HEK293T (cell line): ENCODE data around the gene BMP6.
A peak's percentile ranks its signal among the peaks of the same experiment; 100 is the strongest.

Experiments used
- CTCF ChIA-PET: fragments of 350-600 bp; formaldehyde crosslinking; extraction: SDS; loops from one replicate; lab custom pipeline; 2021; ENCODE audit warnings: antibody characterized with exemption, inconsistent platforms; lab: Yijun Ruan, JAX
- POLR2A ChIA-PET: fragments of 350-600 bp; formaldehyde crosslinking; extraction: SDS; loops from one replicate; lab custom pipeline; 2020; ENCODE audit warnings: antibody characterized with exemption, inconsistent platforms; lab: Yijun Ruan, JAX
- DNase-seq: peaks from one replicate; pipeline ENCODE4 v3.0.0; 2012; ENCODE audit warnings: mixed read lengths; ENCODE audit errors: extremely low spot score
- ARNT ChIP-seq: fragments of 450-650 bp; IDR thresholded peaks from 2 replicates; pipeline ENCODE4 v1.6.1; 2017; ENCODE audit warnings: mild to moderate bottlenecking
- BHLHE40 ChIP-seq: fragments of 450-650 bp; IDR thresholded peaks from 2 replicates; pipeline ENCODE4 v1.6.1; 2016; ENCODE audit warnings: mild to moderate bottlenecking, moderate library complexity, borderline replicate concordance
- CTBP1 ChIP-seq: fragments of 450-650 bp; IDR thresholded peaks from 2 replicates; pipeline ENCODE4 v1.6.1; 2016; ENCODE audit warnings: borderline replicate concordance
- ELF4 ChIP-seq: fragments of 450-650 bp; IDR thresholded peaks from 2 replicates; pipeline ENCODE4 v1.6.1; 2017; ENCODE audit warnings: antibody characterized with exemption
- FOXA1 ChIP-seq: fragments of 450-650 bp; IDR thresholded peaks from 2 replicates; pipeline ENCODE4 v1.6.1; 2016; ENCODE audit warnings: mild to moderate bottlenecking
- FOXK2 ChIP-seq: fragments of 450-650 bp; IDR thresholded peaks from 2 replicates; pipeline ENCODE4 v1.6.1; 2016; ENCODE audit warnings: mild to moderate bottlenecking
- FOXM1 ChIP-seq: fragments of 450-650 bp; IDR thresholded peaks from 2 replicates; pipeline ENCODE4 v1.6.1; 2017; ENCODE audit warnings: mild to moderate bottlenecking, borderline replicate concordance
- HDGF ChIP-seq: fragments of 450-650 bp; IDR thresholded peaks from 2 replicates; pipeline ENCODE4 v1.6.1; 2017; ENCODE audit warnings: antibody characterized with exemption, borderline replicate concordance
- L3MBTL2 ChIP-seq: fragments of 450-650 bp; conservative IDR thresholded peaks from 2 replicates; pipeline ENCODE4 v1.6.1; 2016; ENCODE audit warnings: mild to moderate bottlenecking
- LEF1 ChIP-seq: fragments of 450-650 bp; IDR thresholded peaks from 2 replicates; pipeline ENCODE4 v1.6.1; 2017; ENCODE audit warnings: mild to moderate bottlenecking, borderline replicate concordance
- NFRKB ChIP-seq: fragments of 450-650 bp; IDR thresholded peaks from 2 replicates; pipeline ENCODE4 v1.6.1; 2016; ENCODE audit warnings: mild to moderate bottlenecking, moderate library complexity
- PKNOX1 ChIP-seq: fragments of 450-650 bp; IDR thresholded peaks from 2 replicates; pipeline ENCODE4 v1.6.1; 2016
- SP1 ChIP-seq: fragments of 450-650 bp; IDR thresholded peaks from 2 replicates; pipeline ENCODE4 v1.6.1; 2017
- SUZ12 ChIP-seq: fragments of 450-650 bp; IDR thresholded peaks from 2 replicates; pipeline ENCODE4 v1.6.1; 2016; ENCODE audit warnings: mild to moderate bottlenecking
- TARDBP ChIP-seq: fragments of 450-650 bp; IDR thresholded peaks from 2 replicates; pipeline ENCODE4 v1.6.1; 2016
- ZNF384 ChIP-seq: fragments of 450-650 bp; IDR thresholded peaks from 2 replicates; pipeline ENCODE4 v1.6.1; 2016

Gene BMP6

GRCh38 chr6:7910654-7911344, 184.9 kb downstream of the BMP6 start, which contains the start of gene TXNDC5:
Gene TXNDC5, minus strand, starts transcription at chr6:7910788. Its CDS starts 12 bp downstream, at chr6:7910776.
- ChIA-PET POLR2A (interaction anchor here (1.0 to 1.7 kb wide), 5 partner anchors 183 to 238 kb away, joined by 3 to 10 read pairs (median 4); partner anchors contain the start of gene EEF1E1), CTCF (interaction anchor here (0.9 kb wide), 1 partner anchor 185 kb away, joined by 3 read pairs; the partner anchor contains the start of gene BMP6)
- peak; percentile 88 for DNase-seq
- TF ChIP-seq L3MBTL2 (peak; percentile 89), FOXM1 (peak; percentile 19; the same call in 1 of the 2 replicates), LEF1 (no peak)

GRCh38 chr6:7911345-7911725, 185.4 kb downstream of the BMP6 start:
- DNase-seq = no peak
- no peak for TF ChIP-seq CTBP1
- TF ChIP-seq PKNOX1 = no peak
- TF ChIP-seq NFRKB = no peak
- no peak for TF ChIP-seq FOXM1
- no peak for TF ChIP-seq SP1
- TF ChIP-seq ARNT = no peak
- TF ChIP-seq FOXA1 = no peak
- TF ChIP-seq L3MBTL2 = no peak
- TF ChIP-seq TARDBP = no peak
- POLR2A ChIA-PET = interaction anchor here (1.2 to 1.3 kb wide), 3 partner anchors 28 to 191 kb away, joined by 3 to 4 read pairs (median 3); partner anchors contain the start of gene EEF1E1
- CTCF ChIA-PET = interaction anchor here (0.9 kb wide), 1 partner anchor 186 kb away, joined by 3 read pairs; the partner anchor contains the start of gene BMP6

- CTCF ChIA-PET = no interaction called here
- POLR2A ChIA-PET = interaction anchor here (1.2 to 1.3 kb wide), 3 partner anchors 28 to 190 kb away, joined by 3 to 4 read pairs (median 3); partner anchors contain the start of gene EEF1E1
- TF ChIP-seq ELF4 = no peak
- TF ChIP-seq L3MBTL2 = no peak
- no peak for DNase-seq
These were observed 186.1 kb downstream of the BMP6 start for GRCh38 chr6:7912024-7912423.

GRCh38 chr6:7912736-7913517, 187.0 kb downstream of the BMP6 start:
- TF ChIP-seq SP1 = no peak
- DNase-seq = no peak
- POLR2A ChIA-PET = interaction anchor here (1.3 kb wide), 1 partner anchor 27 kb away, joined by 3 read pairs; no protein-coding TSS in a partner anchor
- CTCF ChIA-PET = no interaction called here

- ChIA-PET POLR2A (no interaction called here), CTCF (no interaction called here)
- DNase-seq = no peak
- TF ChIP-seq ZNF384 (no peak), L3MBTL2 (no peak), PKNOX1 (no peak), ARNT (no peak), SP1 (no peak), ELF4 (no peak), FOXA1 (no peak), BHLHE40 (no peak), NFRKB (no peak), TARDBP (no peak), FOXK2 (no peak), LEF1 (no peak)
These were observed 188.4 kb downstream of the BMP6 start for GRCh38 chr6:7914311-7914710.

- no peak for TF ChIP-seq SUZ12
- TF ChIP-seq NFRKB = no peak
- no peak for TF ChIP-seq ARNT
- no peak for TF ChIP-seq CTBP1
- no peak for TF ChIP-seq SP1
- TF ChIP-seq LEF1 = no peak
- no peak for TF ChIP-seq ELF4
- TF ChIP-seq ZNF384 = no peak
- POLR2A ChIA-PET = no interaction called here
- CTCF ChIA-PET = no interaction called here
- DNase-seq = no peak
These were observed 189.3 kb downstream of the BMP6 start for GRCh38 chr6:7914991-7915789.

GRCh38 chr6:7916959-7917358, 191.1 kb downstream of the BMP6 start:
- ChIA-PET CTCF (no interaction called here), POLR2A (no interaction called here)
- DNase-seq = no peak

More at GRCh38 chr6:7916959-7917358, 191.1 kb downstream of the BMP6 start:
- TF ChIP-seq TARDBP = no peak
- no peak for TF ChIP-seq ARNT
- no peak for TF ChIP-seq HDGF
- TF ChIP-seq ZNF384 = no peak
- no peak for TF ChIP-seq PKNOX1
- TF ChIP-seq BHLHE40 = no peak
- no peak for TF ChIP-seq ELF4
- TF ChIP-seq L3MBTL2 = no peak
- TF ChIP-seq SP1 = no peak
- no peak for TF ChIP-seq NFRKB
